WTC11 (cell line): ENCODE measurements around the gene LY9. TPM values are rescaled to one million over a fixed set of nuclear protein-coding genes. Genes with fewer than 3 reads are reported as not detected.

Experiments used
- ATAC-seq: fragments of 200-7000 bp; cut with Tn5 transposase; 2 replicates; pipeline ENCODE4 v1.10.0; 2021; ENCODE audit warnings: mild to moderate bottlenecking, moderate library complexity
- CTCF ChIA-PET: fragments of 300-600 bp; sonication (Branson Sonifier 250); formaldehyde crosslinking; loops from one replicate; lab custom pipeline; 2021; ENCODE audit warnings: antibody characterized with exemption; lab: Charles Lee
- POLR2A ChIA-PET: fragments of 350-600 bp; sonication (Branson Sonifier 250); formaldehyde crosslinking; loops from one replicate; lab custom pipeline; 2021; ENCODE audit warnings: antibody characterized with exemption; lab: Charles Lee
- DNase-seq: peaks from one replicate; pipeline ENCODE4 v3.0.0; 2021; ENCODE audit warnings: low spot score
- H3K27ac Mint-ChIP-seq: 2 replicates; pipeline ENCODE4 v1.8.0; 2021; ENCODE audit warnings: mixed read lengths
- H3K27me3 Mint-ChIP-seq: 2 replicates; pipeline ENCODE4 v1.8.0; 2021; ENCODE audit warnings: low read depth, mild to moderate bottlenecking, moderate library complexity, mixed read lengths
- H3K36me3 Mint-ChIP-seq: 2 replicates; pipeline ENCODE4 v1.8.0; 2021; ENCODE audit warnings: mixed read lengths
- H3K4me1 Mint-ChIP-seq: 2 replicates; pipeline ENCODE4 v1.8.0; 2022; ENCODE audit warnings: mixed read lengths
- H3K4me3 Mint-ChIP-seq: 2 replicates; pipeline ENCODE4 v1.8.0; 2021; ENCODE audit warnings: mild to moderate bottlenecking, moderate library complexity, mixed read lengths
- H3K9me3 Mint-ChIP-seq: 2 replicates; pipeline ENCODE4 v1.8.0; 2021; ENCODE audit warnings: mixed read lengths
- AFF4 ChIP-seq: sonication (generic); formaldehyde crosslinking; IDR thresholded peaks from 2 replicates; pipeline ENCODE4 v1.8.1; 2023; ENCODE audit warnings: mild to moderate bottlenecking, missing genetic modification reagents, borderline replicate concordance
- ATF2 ChIP-seq: sonication (generic); formaldehyde crosslinking; IDR thresholded peaks from 2 replicates; pipeline ENCODE4 v1.8.1; 2022; ENCODE audit warnings: low read depth, missing genetic modification reagents, borderline replicate concordance
- CBFB ChIP-seq: sonication (generic); formaldehyde crosslinking; IDR thresholded peaks from 2 replicates; pipeline ENCODE4 v1.8.1; 2022; ENCODE audit warnings: mild to moderate bottlenecking, low read depth, missing genetic modification reagents
- CREM ChIP-seq: sonication (generic); formaldehyde crosslinking; IDR thresholded peaks from 2 replicates; pipeline ENCODE4 v1.8.1; 2022; ENCODE audit warnings: mild to moderate bottlenecking, missing genetic modification reagents, moderate library complexity
- FOXK1 ChIP-seq: sonication (generic); formaldehyde crosslinking; IDR thresholded peaks from 2 replicates; pipeline ENCODE4 v1.8.0; 2022; ENCODE audit warnings: mild to moderate bottlenecking, moderate library complexity, missing genetic modification reagents
- FOXP4 ChIP-seq: sonication (generic); formaldehyde crosslinking; IDR thresholded peaks from 2 replicates; pipeline ENCODE4 v1.8.0; 2022; ENCODE audit warnings: mild to moderate bottlenecking, missing genetic modification reagents
- GRHL2 ChIP-seq: fragments of 250-450 bp; sonication (Bioruptor Pico); IDR thresholded peaks from 2 replicates; pipeline ENCODE4 v1.8.0; 2022; ENCODE audit warnings: mild to moderate bottlenecking, moderate library complexity; ENCODE audit not compliant: insufficient replicate concordance, severe bottlenecking
- JAZF1 ChIP-seq: fragments of 250-450 bp; sonication (Bioruptor Pico); IDR thresholded peaks from 2 replicates; pipeline ENCODE4 v1.9.0; 2021; ENCODE audit warnings: moderate library complexity, mild to moderate bottlenecking, inconsistent platforms
- NR3C1 ChIP-seq: sonication (generic); formaldehyde crosslinking; conservative IDR thresholded peaks from 2 replicates; pipeline ENCODE4 v1.8.1; 2023; ENCODE audit warnings: low read depth, mild to moderate bottlenecking, missing genetic modification reagents
- PREB ChIP-seq: sonication (generic); formaldehyde crosslinking; IDR thresholded peaks from 2 replicates; pipeline ENCODE4 v1.8.1; 2022; ENCODE audit warnings: mild to moderate bottlenecking, missing genetic modification reagents, moderate library complexity, borderline replicate concordance
- RELA ChIP-seq: sonication (generic); formaldehyde crosslinking; IDR thresholded peaks from 2 replicates; pipeline ENCODE4 v1.8.1; 2022; ENCODE audit warnings: missing genetic modification reagents, mild to moderate bottlenecking, borderline replicate concordance
- USF1 ChIP-seq: sonication (generic); formaldehyde crosslinking; IDR thresholded peaks from 2 replicates; pipeline ENCODE4 v1.8.0; 2022; ENCODE audit warnings: mild to moderate bottlenecking, missing genetic modification reagents
- ZNF317 ChIP-seq: sonication (generic); formaldehyde crosslinking; IDR thresholded peaks from 2 replicates; pipeline ENCODE4 v1.8.1; 2023; ENCODE audit warnings: low read depth, mild to moderate bottlenecking, moderate library complexity, missing genetic modification reagents, borderline replicate concordance
- total RNA-seq: library from RNA; stranded (reverse); gene quantifications from 3 replicates; pipeline ENCODE4 v1.2.3, GENCODE V29; 2021
- TF ChIP-seq, protein P1 (sequence below): fragments of 250-450 bp; sonication (Bioruptor Pico); IDR thresholded peaks from 2 replicates; pipeline ENCODE4 v1.9.0; 2021; ENCODE audit warnings: mild to moderate bottlenecking
- TF ChIP-seq, protein P2 (sequence below): sonication (generic); formaldehyde crosslinking; conservative IDR thresholded peaks from 2 replicates; pipeline ENCODE4 v1.8.1; 2023; ENCODE audit warnings: mild to moderate bottlenecking, low read depth, missing genetic modification reagents, moderate library complexity
- TF ChIP-seq, protein P3 (sequence below): sonication (generic); formaldehyde crosslinking; IDR thresholded peaks from 2 replicates; pipeline ENCODE4 v1.8.0; 2022; ENCODE audit warnings: mild to moderate bottlenecking, missing genetic modification reagents
- TF ChIP-seq, protein P4 (sequence below): sonication (generic); formaldehyde crosslinking; IDR thresholded peaks from 2 replicates; pipeline ENCODE4 v1.8.0; 2023; ENCODE audit warnings: mild to moderate bottlenecking, missing genetic modification reagents

Gene LY9
- total RNA-seq, 1 experiment from 2014 or later = not detected

DNA sequence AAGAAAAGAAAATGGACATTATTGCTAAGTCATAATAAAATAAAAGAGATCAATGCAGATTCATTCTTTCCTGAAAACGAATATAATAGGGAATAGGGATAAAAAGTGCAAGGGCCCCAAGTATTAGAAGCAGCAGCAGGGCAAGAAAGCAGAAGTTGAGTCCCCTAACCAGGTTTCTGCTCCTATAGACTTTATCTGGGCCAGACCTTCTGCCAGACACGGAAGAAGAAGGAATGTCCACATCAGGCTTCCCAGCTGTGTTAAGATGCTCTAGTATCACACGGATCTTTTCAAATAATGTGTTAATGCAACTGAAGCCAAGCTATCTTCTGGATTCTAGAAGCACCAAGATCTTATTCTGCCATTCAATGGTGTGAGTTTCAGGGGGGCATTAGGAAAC, 39.8 kb downstream of the LY9 start:
- H3K4me1 Mint-ChIP-seq = peaks cover 21% of the 10 kb centered on the region
- ChIA-PET POLR2A (no interaction called here), CTCF (interaction anchor here (1.2 to 6.3 kb wide), 13 partner anchors 8 to 262 kb away, joined by 4 to 78 read pairs (median 7); partner anchors contain the start of genes ITLN1 and ITLN2)
- no peaks in the 10 kb centered on the region for H3K36me3 Mint-ChIP-seq
- DNase-seq (no peak), ATAC-seq (no peak)
- no peaks in the 10 kb centered on the region; the same call in 1 of the 2 replicates for H3K27me3 Mint-ChIP-seq
- H3K4me3 Mint-ChIP-seq = no peak overlapping the region
- H3K27ac Mint-ChIP-seq = no peak overlapping the region
- no peaks in the 10 kb centered on the region for H3K9me3 Mint-ChIP-seq
- TF ChIP-seq, protein P1, sequence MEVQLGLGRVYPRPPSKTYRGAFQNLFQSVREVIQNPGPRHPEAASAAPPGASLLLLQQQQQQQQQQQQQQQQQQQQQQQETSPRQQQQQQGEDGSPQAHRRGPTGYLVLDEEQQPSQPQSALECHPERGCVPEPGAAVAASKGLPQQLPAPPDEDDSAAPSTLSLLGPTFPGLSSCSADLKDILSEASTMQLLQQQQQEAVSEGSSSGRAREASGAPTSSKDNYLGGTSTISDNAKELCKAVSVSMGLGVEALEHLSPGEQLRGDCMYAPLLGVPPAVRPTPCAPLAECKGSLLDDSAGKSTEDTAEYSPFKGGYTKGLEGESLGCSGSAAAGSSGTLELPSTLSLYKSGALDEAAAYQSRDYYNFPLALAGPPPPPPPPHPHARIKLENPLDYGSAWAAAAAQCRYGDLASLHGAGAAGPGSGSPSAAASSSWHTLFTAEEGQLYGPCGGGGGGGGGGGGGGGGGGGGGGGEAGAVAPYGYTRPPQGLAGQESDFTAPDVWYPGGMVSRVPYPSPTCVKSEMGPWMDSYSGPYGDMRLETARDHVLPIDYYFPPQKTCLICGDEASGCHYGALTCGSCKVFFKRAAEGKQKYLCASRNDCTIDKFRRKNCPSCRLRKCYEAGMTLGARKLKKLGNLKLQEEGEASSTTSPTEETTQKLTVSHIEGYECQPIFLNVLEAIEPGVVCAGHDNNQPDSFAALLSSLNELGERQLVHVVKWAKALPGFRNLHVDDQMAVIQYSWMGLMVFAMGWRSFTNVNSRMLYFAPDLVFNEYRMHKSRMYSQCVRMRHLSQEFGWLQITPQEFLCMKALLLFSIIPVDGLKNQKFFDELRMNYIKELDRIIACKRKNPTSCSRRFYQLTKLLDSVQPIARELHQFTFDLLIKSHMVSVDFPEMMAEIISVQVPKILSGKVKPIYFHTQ (CRISPR knock-in tag) = no peak
- TF ChIP-seq CBFB (no peak), RELA (CRISPR knock-in tag) (no peak), AFF4 (CRISPR knock-in tag) (no peak), FOXK1 (CRISPR knock-in tag) (no peak), PREB (no peak), ATF2 (CRISPR knock-in tag) (no peak), NR3C1 (no peak), GRHL2 (CRISPR knock-in tag) (no peak), USF1 (CRISPR knock-in tag) (no peak), FOXP4 (CRISPR knock-in tag) (no peak), ZNF317 (no peak), JAZF1 (no peak), CREM (CRISPR knock-in tag) (no peak)
- TF ChIP-seq, protein P2, sequence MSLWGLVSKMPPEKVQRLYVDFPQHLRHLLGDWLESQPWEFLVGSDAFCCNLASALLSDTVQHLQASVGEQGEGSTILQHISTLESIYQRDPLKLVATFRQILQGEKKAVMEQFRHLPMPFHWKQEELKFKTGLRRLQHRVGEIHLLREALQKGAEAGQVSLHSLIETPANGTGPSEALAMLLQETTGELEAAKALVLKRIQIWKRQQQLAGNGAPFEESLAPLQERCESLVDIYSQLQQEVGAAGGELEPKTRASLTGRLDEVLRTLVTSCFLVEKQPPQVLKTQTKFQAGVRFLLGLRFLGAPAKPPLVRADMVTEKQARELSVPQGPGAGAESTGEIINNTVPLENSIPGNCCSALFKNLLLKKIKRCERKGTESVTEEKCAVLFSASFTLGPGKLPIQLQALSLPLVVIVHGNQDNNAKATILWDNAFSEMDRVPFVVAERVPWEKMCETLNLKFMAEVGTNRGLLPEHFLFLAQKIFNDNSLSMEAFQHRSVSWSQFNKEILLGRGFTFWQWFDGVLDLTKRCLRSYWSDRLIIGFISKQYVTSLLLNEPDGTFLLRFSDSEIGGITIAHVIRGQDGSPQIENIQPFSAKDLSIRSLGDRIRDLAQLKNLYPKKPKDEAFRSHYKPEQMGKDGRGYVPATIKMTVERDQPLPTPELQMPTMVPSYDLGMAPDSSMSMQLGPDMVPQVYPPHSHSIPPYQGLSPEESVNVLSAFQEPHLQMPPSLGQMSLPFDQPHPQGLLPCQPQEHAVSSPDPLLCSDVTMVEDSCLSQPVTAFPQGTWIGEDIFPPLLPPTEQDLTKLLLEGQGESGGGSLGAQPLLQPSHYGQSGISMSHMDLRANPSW (CRISPR knock-in tag) = no peak
- TF ChIP-seq, protein P3, sequence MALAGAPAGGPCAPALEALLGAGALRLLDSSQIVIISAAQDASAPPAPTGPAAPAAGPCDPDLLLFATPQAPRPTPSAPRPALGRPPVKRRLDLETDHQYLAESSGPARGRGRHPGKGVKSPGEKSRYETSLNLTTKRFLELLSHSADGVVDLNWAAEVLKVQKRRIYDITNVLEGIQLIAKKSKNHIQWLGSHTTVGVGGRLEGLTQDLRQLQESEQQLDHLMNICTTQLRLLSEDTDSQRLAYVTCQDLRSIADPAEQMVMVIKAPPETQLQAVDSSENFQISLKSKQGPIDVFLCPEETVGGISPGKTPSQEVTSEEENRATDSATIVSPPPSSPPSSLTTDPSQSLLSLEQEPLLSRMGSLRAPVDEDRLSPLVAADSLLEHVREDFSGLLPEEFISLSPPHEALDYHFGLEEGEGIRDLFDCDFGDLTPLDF = no peak
- TF ChIP-seq, protein P4, sequence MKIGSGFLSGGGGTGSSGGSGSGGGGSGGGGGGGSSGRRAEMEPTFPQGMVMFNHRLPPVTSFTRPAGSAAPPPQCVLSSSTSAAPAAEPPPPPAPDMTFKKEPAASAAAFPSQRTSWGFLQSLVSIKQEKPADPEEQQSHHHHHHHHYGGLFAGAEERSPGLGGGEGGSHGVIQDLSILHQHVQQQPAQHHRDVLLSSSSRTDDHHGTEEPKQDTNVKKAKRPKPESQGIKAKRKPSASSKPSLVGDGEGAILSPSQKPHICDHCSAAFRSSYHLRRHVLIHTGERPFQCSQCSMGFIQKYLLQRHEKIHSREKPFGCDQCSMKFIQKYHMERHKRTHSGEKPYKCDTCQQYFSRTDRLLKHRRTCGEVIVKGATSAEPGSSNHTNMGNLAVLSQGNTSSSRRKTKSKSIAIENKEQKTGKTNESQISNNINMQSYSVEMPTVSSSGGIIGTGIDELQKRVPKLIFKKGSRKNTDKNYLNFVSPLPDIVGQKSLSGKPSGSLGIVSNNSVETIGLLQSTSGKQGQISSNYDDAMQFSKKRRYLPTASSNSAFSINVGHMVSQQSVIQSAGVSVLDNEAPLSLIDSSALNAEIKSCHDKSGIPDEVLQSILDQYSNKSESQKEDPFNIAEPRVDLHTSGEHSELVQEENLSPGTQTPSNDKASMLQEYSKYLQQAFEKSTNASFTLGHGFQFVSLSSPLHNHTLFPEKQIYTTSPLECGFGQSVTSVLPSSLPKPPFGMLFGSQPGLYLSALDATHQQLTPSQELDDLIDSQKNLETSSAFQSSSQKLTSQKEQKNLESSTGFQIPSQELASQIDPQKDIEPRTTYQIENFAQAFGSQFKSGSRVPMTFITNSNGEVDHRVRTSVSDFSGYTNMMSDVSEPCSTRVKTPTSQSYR (CRISPR knock-in tag) = no peak
